NCI-H146 treated with DMSO at 0.1 percent for 48 hours (cell line): ENCODE data around the gene CALY.
"Not testable (repeated sequence)": the region's sequence is repeated elsewhere in the genome, so short reads cannot be mapped to it uniquely, and the experiment has no call there.

Experiments
- DNase-seq: peaks from one replicate; lab custom pipeline; 2025; ENCODE audit not compliant: unreplicated experiment; lab: John Stamatoyannopoulos, UW

Gene CALY

GRCh38 chr10:133329491-133330202, 7.0 kb downstream of the CALY start:
- peak; percentile 67 for DNase-seq

GRCh38 chr10:133328358-133329343, 8.0 kb downstream of the CALY start:
- DNase-seq, result no peak

- DNase-seq, result peak; percentile 26
Observed at GRCh38 chr10:133327651-133328357, 8.9 kb downstream of the CALY start.

- DNase-seq, result no peak
Observed at GRCh38 chr10:133326745-133327650, 9.7 kb downstream of the CALY start.

- DNase-seq, result no peak
Observed at GRCh38 chr10:133326223-133326551, 10.5 kb downstream of the CALY start.

GRCh38 chr10:133325440-133326222, 11.1 kb downstream of the CALY start:
- DNase-seq, result no peak

- DNase-seq, result no peak
Observed at GRCh38 chr10:133324857-133325260, 11.8 kb downstream of the CALY start.

- peak; percentile 68 for DNase-seq
Observed at GRCh38 chr10:133324198-133324792, 12.4 kb downstream of the CALY start.

- DNase-seq, result not testable (repeated sequence)
Observed at GRCh38 chr10:133322064-133322709, 14.5 kb downstream of the CALY start.

- not testable (repeated sequence) for DNase-seq
Observed at GRCh38 chr10:133320852-133321422, 15.8 kb downstream of the CALY start.

GRCh38 chr10:133318494-133319127, 18.1 kb downstream of the CALY start:
- DNase-seq, result peak; percentile 42

GRCh38 chr10:133316732-133317131, 20.0 kb downstream of the CALY start:
- no peak for DNase-seq

- DNase-seq, result no peak
Observed at GRCh38 chr10:133316266-133316665, 20.4 kb downstream of the CALY start.

- no peak for DNase-seq
Observed at GRCh38 chr10:133315847-133316246, 20.8 kb downstream of the CALY start.

GRCh38 chr10:133314911-133315310, 21.8 kb downstream of the CALY start:
- DNase-seq, result no peak

GRCh38 chr10:133313192-133313591, 23.5 kb downstream of the CALY start:
- DNase-seq, result no peak

- DNase-seq, result no peak
Observed at GRCh38 chr10:133312769-133313145, 23.9 kb downstream of the CALY start.
